ENCODE results near the gene PRSS2. TPM values are rescaled to one million over a fixed set of nuclear protein-coding genes. Genes with fewer than 3 reads are reported as not detected.
"Not testable (repeated sequence)": the region's sequence is repeated elsewhere in the genome, so short reads cannot be mapped to it uniquely, and the experiment has no call there.

Gene PRSS2
- total RNA-seq, 2 donors from 2014 or later, result 4.8 to 9.9 TPM

- H3K4me1 Mint-ChIP-seq, result peaks cover 19% of the 10 kb centered on the region
- WGBS, 2 experiments (ENCODE audit: insufficient coverage in 1 of 2, insufficient read length in 1 of 2), result 91 to 100% methylated on average over 1 of the region's 1 CpG
- H3K4me3 Mint-ChIP-seq, result no peak overlapping the region
- H3K27me3 Mint-ChIP-seq (ENCODE audit: insufficient read depth), result peaks cover 19% of the 10 kb centered on the region
- H3K9me3 ChIP-seq (ENCODE audit: control insufficient read depth, low read length), result no peaks in the 10 kb centered on the region
- no peaks in the 10 kb centered on the region for H3K36me3 Mint-ChIP-seq (ENCODE audit: low read depth)
- H3K27ac ChIP-seq (ENCODE audit: low read depth, low read length), result no peak overlapping the region
- no peak overlapping the region for H3K27ac Mint-ChIP-seq
- no peak overlapping the region for H3K9ac ChIP-seq (ENCODE audit: extremely low read depth, low read length, poor library complexity, severe bottlenecking)
- DNase-seq, result no peak
- no peaks in the 10 kb centered on the region for H3K27me3 ChIP-seq (ENCODE audit: control insufficient read depth, insufficient read depth, low read length, poor library complexity, severe bottlenecking)
- no peak overlapping the region for H3K4me3 ChIP-seq (ENCODE audit: low read length)
- no peaks in the 10 kb centered on the region for H3K36me3 ChIP-seq (ENCODE audit: control insufficient read depth, insufficient read depth, low read length)
- no peak for TF ChIP-seq CTCF (conservative IDR thresholded peaks at IDR 0.05)
- peaks cover 16% of the 10 kb centered on the region for H3K4me1 ChIP-seq (ENCODE audit: control insufficient read depth, insufficient read depth, low read length)
- H3K9me3 Mint-ChIP-seq, result no peaks in the 10 kb centered on the region
Observed at GRCh38 chr7:142745091-142745635, 25.6 kb upstream of the PRSS2 start.

- no peak overlapping the region for H3K4me3 Mint-ChIP-seq
- DNase-seq, result no peak
- Histone ChIP-seq H3K27me3 (ENCODE audit: control insufficient read depth, insufficient read depth, low read length, poor library complexity, severe bottlenecking) (no peaks in the 10 kb centered on the region), H3K27ac (ENCODE audit: low read depth, low read length) (no peak overlapping the region), H3K36me3 (ENCODE audit: control insufficient read depth, insufficient read depth, low read length) (no peaks in the 10 kb centered on the region), H3K9me3 (ENCODE audit: control insufficient read depth, low read length) (no peaks in the 10 kb centered on the region), H3K4me3 (ENCODE audit: low read length) (no peak overlapping the region), H3K4me1 (ENCODE audit: control insufficient read depth, insufficient read depth, low read length) (peaks cover 20% of the 10 kb centered on the region), H3K9ac (ENCODE audit: extremely low read depth, low read length, poor library complexity, severe bottlenecking) (no peak overlapping the region)
- no peaks in the 10 kb centered on the region for H3K36me3 Mint-ChIP-seq (ENCODE audit: low read depth)
- no peak overlapping the region for H3K27ac Mint-ChIP-seq
- peaks cover 24% of the 10 kb centered on the region for H3K4me1 Mint-ChIP-seq
- H3K27me3 Mint-ChIP-seq (ENCODE audit: insufficient read depth), result peaks cover 19% of the 10 kb centered on the region
- no peak for TF ChIP-seq CTCF (conservative IDR thresholded peaks at IDR 0.05)
- H3K9me3 Mint-ChIP-seq, result no peaks in the 10 kb centered on the region
- 96% methylated on average over 4 of the region's 4 CpGs; no CpG with 5 or more reads in 1 of the 2 experiments for WGBS, 2 experiments (ENCODE audit: insufficient coverage in 1 of 2, insufficient read length in 1 of 2)
Observed at GRCh38 chr7:142745745-142746144, 25.0 kb upstream of the PRSS2 start.

GRCh38 chr7:142746264-142746663, 24.5 kb upstream of the PRSS2 start:
- 85 to 91% methylated on average over 2 to 3 of the region's 3 CpGs for WGBS, 2 experiments (ENCODE audit: insufficient coverage in 1 of 2, insufficient read length in 1 of 2)
- Histone ChIP-seq H3K9me3 (ENCODE audit: control insufficient read depth, low read length) (no peaks in the 10 kb centered on the region), H3K36me3 (ENCODE audit: control insufficient read depth, insufficient read depth, low read length) (no peaks in the 10 kb centered on the region), H3K4me1 (ENCODE audit: control insufficient read depth, insufficient read depth, low read length) (peaks cover 20% of the 10 kb centered on the region), H3K27ac (ENCODE audit: low read depth, low read length) (no peak overlapping the region), H3K4me3 (ENCODE audit: low read length) (no peak overlapping the region), H3K27me3 (ENCODE audit: control insufficient read depth, insufficient read depth, low read length, poor library complexity, severe bottlenecking) (no peaks in the 10 kb centered on the region), H3K9ac (ENCODE audit: extremely low read depth, low read length, poor library complexity, severe bottlenecking) (no peak overlapping the region)
- H3K36me3 Mint-ChIP-seq (ENCODE audit: low read depth), result no peaks in the 10 kb centered on the region
- TF ChIP-seq CTCF (conservative IDR thresholded peaks at IDR 0.05), result no peak
- no peak overlapping the region for H3K4me3 Mint-ChIP-seq
- no peaks in the 10 kb centered on the region for H3K9me3 Mint-ChIP-seq
- H3K27me3 Mint-ChIP-seq (ENCODE audit: insufficient read depth), result peaks cover 22% of the 10 kb centered on the region
- H3K4me1 Mint-ChIP-seq, result peaks cover 25% of the 10 kb centered on the region
- no peak for DNase-seq
- H3K27ac Mint-ChIP-seq, result no peak overlapping the region

- not testable (repeated sequence) for H3K9me3 Mint-ChIP-seq; DNase-seq; H3K36me3 Mint-ChIP-seq (ENCODE audit: low read depth); H3K27me3 ChIP-seq (ENCODE audit: control insufficient read depth, insufficient read depth, low read length, poor library complexity, severe bottlenecking); H3K27ac ChIP-seq (ENCODE audit: low read depth, low read length); H3K4me3 ChIP-seq (ENCODE audit: low read length); H3K9me3 ChIP-seq (ENCODE audit: control insufficient read depth, low read length); H3K27ac Mint-ChIP-seq; H3K9ac ChIP-seq (ENCODE audit: extremely low read depth, low read length, poor library complexity, severe bottlenecking); H3K36me3 ChIP-seq (ENCODE audit: control insufficient read depth, insufficient read depth, low read length); H3K4me3 Mint-ChIP-seq
- peaks cover 25% of the 10 kb centered on the region for H3K4me1 Mint-ChIP-seq
- H3K27me3 Mint-ChIP-seq (ENCODE audit: insufficient read depth), result peaks cover 38% of the 10 kb centered on the region
- peaks cover 20% of the 10 kb centered on the region for H3K4me1 ChIP-seq (ENCODE audit: control insufficient read depth, insufficient read depth, low read length)
- 93 to 100% methylated on average over 1 to 2 of the region's 2 CpGs for WGBS, 2 experiments (ENCODE audit: insufficient coverage in 1 of 2, insufficient read length in 1 of 2)
Observed at GRCh38 chr7:142748410-142748809, 22.4 kb upstream of the PRSS2 start.
